GM23338 (cell line): ENCODE measurements around the gene GUCY1A1. TPM values are rescaled to one million over a fixed set of nuclear protein-coding genes. Genes with fewer than 3 reads are reported as not detected.

Source experiments
- ATAC-seq: fragments of 200-7000 bp; cut with Tn5 transposase; 3 replicates; pipeline ENCODE4 v1.9.1; 2020
- DNase-seq: peaks from one replicate; pipeline ENCODE4 v3.0.0-alpha.2; 2015; ENCODE audit warnings: low spot score
- H2AFZ ChIP-seq: fragments of 200-600 bp; sonication (generic); 2 replicates; pipeline ENCODE4 v1.8.0; 2016; ENCODE audit warnings: antibody characterized with exemption, mild to moderate bottlenecking, moderate library complexity
- H3F3A ChIP-seq: fragments of 200-600 bp; sonication (generic); replicated peaks from 2 replicates; pipeline ENCODE4 v1.8.0; 2017; ENCODE audit warnings: antibody characterized with exemption, mixed run types, low read depth
- H3K27ac ChIP-seq: fragments of 200-600 bp; sonication (generic); 2 replicates; pipeline ENCODE4 v1.6.1; 2016; ENCODE audit warnings: low read depth
- H3K27me3 ChIP-seq: fragments of 200-600 bp; sonication (generic); 2 replicates; pipeline ENCODE4 v1.8.0; 2016; ENCODE audit warnings: mild to moderate bottlenecking, mixed run types, moderate library complexity; ENCODE audit not compliant: insufficient read depth
- H3K36me3 ChIP-seq: fragments of 200-600 bp; sonication (generic); 2 replicates; pipeline ENCODE4 v1.8.0; 2016; ENCODE audit warnings: mild to moderate bottlenecking; ENCODE audit not compliant: insufficient read depth
- H3K4me1 ChIP-seq: fragments of 200-600 bp; sonication (generic); 2 replicates; pipeline ENCODE4 v1.8.0; 2016; ENCODE audit warnings: mild to moderate bottlenecking, moderate library complexity; ENCODE audit not compliant: insufficient read depth
- H3K4me2 ChIP-seq: fragments of 200-600 bp; sonication (generic); 2 replicates; pipeline ENCODE4 v1.7.1; 2017; ENCODE audit warnings: mixed run types
- H3K4me3 ChIP-seq: fragments of 200-600 bp; sonication (generic); 2 replicates; pipeline ENCODE4 v1.6.1; 2016; ENCODE audit warnings: mixed run types
- H3K79me2 ChIP-seq: fragments of 200-600 bp; sonication (generic); replicated peaks from 2 replicates; pipeline ENCODE4 v1.8.0; 2017; ENCODE audit warnings: mild to moderate bottlenecking; ENCODE audit not compliant: insufficient read depth
- H3K9me2 ChIP-seq: fragments of 200-600 bp; sonication (generic); 2 replicates; pipeline ENCODE4 v1.8.0; 2017; ENCODE audit not compliant: insufficient read depth
- H4K20me1 ChIP-seq: fragments of 200-600 bp; sonication (generic); replicated peaks from 2 replicates; pipeline ENCODE4 v1.8.0; 2017; ENCODE audit warnings: mild to moderate bottlenecking; ENCODE audit not compliant: insufficient read depth
- H3K27ac Mint-ChIP-seq: 2 replicates; pipeline ENCODE4 v1.8.0; 2020; ENCODE audit warnings: inconsistent platforms, mild to moderate bottlenecking, moderate library complexity, mixed read lengths
- H3K27me3 Mint-ChIP-seq: 3 replicates; pipeline ENCODE4 v1.8.0; 2022; ENCODE audit warnings: low read depth, mild to moderate bottlenecking, moderate library complexity, mixed read lengths, inconsistent platforms; ENCODE audit not compliant: insufficient read depth, poor library complexity
- H3K36me3 Mint-ChIP-seq: 3 replicates; pipeline ENCODE4 v1.8.0; 2021; ENCODE audit warnings: low read depth, mild to moderate bottlenecking, inconsistent platforms, moderate library complexity, mixed read lengths
- H3K4me1 Mint-ChIP-seq: 3 replicates; pipeline ENCODE4 v1.8.0; 2020; ENCODE audit warnings: mild to moderate bottlenecking, inconsistent platforms, mixed read lengths
- H3K4me3 Mint-ChIP-seq: 3 replicates; pipeline ENCODE4 v1.8.0; 2021; ENCODE audit warnings: moderate library complexity, mild to moderate bottlenecking, inconsistent platforms, mixed read lengths
- H3K9me3 Mint-ChIP-seq: 3 replicates; pipeline ENCODE4 v1.8.0; 2020; ENCODE audit warnings: moderate library complexity, mild to moderate bottlenecking, inconsistent platforms, mixed read lengths
- CREB1 ChIP-seq: fragments of 250-450 bp; sonication (Bioruptor Pico); IDR thresholded peaks from 2 replicates; pipeline ENCODE4 v1.5.0; 2020; ENCODE audit warnings: low read depth, mild to moderate bottlenecking, moderate library complexity
- CTCF ChIP-seq, 2 experiments: fragments of 200-600 bp in 1 of 2; sonication (generic) in 1 of 2; conservative IDR thresholded peaks; 2 replicates each; pipeline versions ENCODE4 v1.5.1 to v1.6.1; 2016 to 2017; ENCODE audit warnings: antibody characterized with exemption in 2 of 2, low read depth in 2 of 2, mild to moderate bottlenecking in 2 of 2, moderate library complexity in 1 of 2
- ETS1 ChIP-seq: IDR thresholded peaks from 2 replicates; pipeline ENCODE4 v1.6.1; 2016; ENCODE audit warnings: antibody characterized with exemption
- EZH2 ChIP-seq: fragments of 200-600 bp; sonication (generic); IDR thresholded peaks from one replicate; pipeline ENCODE4 v1.8.0; 2017; ENCODE audit warnings: antibody characterized with exemption, mild to moderate bottlenecking, low read depth; ENCODE audit not compliant: unreplicated experiment
- ZNF331 ChIP-seq: fragments of 250-450 bp; sonication (Bioruptor Pico); IDR thresholded peaks from 2 replicates; pipeline ENCODE4 v1.5.0; 2020; ENCODE audit warnings: low read depth, mild to moderate bottlenecking, moderate library complexity
- ZNF462 ChIP-seq: fragments of 250-450 bp; sonication (Bioruptor Pico); IDR thresholded peaks from 2 replicates; pipeline ENCODE4 v1.5.0; 2020; ENCODE audit warnings: mild to moderate bottlenecking, moderate library complexity
- polyA plus RNA-seq: library from polyadenylated mRNA; unstranded; fragments of >200 nt; fragmentation: Nextera tagmentation; extraction: Ambion mirVana; gene quantifications from 2 replicates; pipeline ENCODE4 v1.2.1, GENCODE V29; 2016
- total RNA-seq: library from RNA; depleted of rRNA; stranded (reverse); fragments of >200 nt; shearing (Covaris generic); gene quantifications from 2 replicates; pipeline ENCODE4 v1.2.3, GENCODE V29; 2014

GUCY1A1 gene
- total and polyA plus RNA-seq, 2 experiments from 2014 or later = not detected

GRCh38 chr4:155629956-155630355, 36.7 kb upstream of the GUCY1A1 start (continued):
- TF ChIP-seq ZNF462 (CRISPR knock-in tag) = no peak

- Histone ChIP-seq H3K9me2 (no peaks in the 10 kb centered on the region), H3K27ac (no peak overlapping the region), H3F3A (no peaks in the 10 kb centered on the region), H3K4me1 (no peaks in the 10 kb centered on the region), H4K20me1 (no peaks in the 10 kb centered on the region), H3K4me3 (no peak overlapping the region), H3K4me2 (no peak overlapping the region), H3K79me2 (no peaks in the 10 kb centered on the region), H3K27me3 (no peaks in the 10 kb centered on the region), H3K36me3 (no peaks in the 10 kb centered on the region), H2AFZ (no peak overlapping the region)
- Mint-ChIP-seq H3K27ac (no peak overlapping the region), H3K9me3 (no peaks in the 10 kb centered on the region; the same call in 2 of the 3 replicates), H3K36me3 (no peaks in the 10 kb centered on the region), H3K4me1 (no peaks in the 10 kb centered on the region), H3K4me3 (no peak overlapping the region), H3K27me3 (no peaks in the 10 kb centered on the region)
- no peak for DNase-seq
- no peak for ATAC-seq
- TF ChIP-seq ETS1 = no peak
- TF ChIP-seq ZNF462 (CRISPR knock-in tag) = no peak
- no peak for TF ChIP-seq ZNF331 (CRISPR knock-in tag)
- TF ChIP-seq EZH2 = no peak
- no peak for TF ChIP-seq CREB1 (CRISPR knock-in tag)
- no peak for TF ChIP-seq CTCF (conservative IDR thresholded peaks at IDR 0.05; ENCODE audit: low read depth in 2 of 2)
These were observed 34.3 kb upstream of the GUCY1A1 start for GRCh38 chr4:155632310-155632840.
